HG03045 (cell line): ENCODE results near the gene TSTD2.
"Not testable (repeated sequence)": the region's sequence is repeated elsewhere in the genome, so short reads cannot be mapped to it uniquely, and the experiment has no call there.

Source experiments
- ATAC-seq: cut with Tn5 transposase; IDR thresholded peaks from one replicate; pipeline ENCODE4 v1.9.1; 2021; ENCODE audit warnings: mild to moderate bottlenecking, moderate library complexity; ENCODE audit not compliant: unreplicated experiment

TSTD2 gene

DNA sequence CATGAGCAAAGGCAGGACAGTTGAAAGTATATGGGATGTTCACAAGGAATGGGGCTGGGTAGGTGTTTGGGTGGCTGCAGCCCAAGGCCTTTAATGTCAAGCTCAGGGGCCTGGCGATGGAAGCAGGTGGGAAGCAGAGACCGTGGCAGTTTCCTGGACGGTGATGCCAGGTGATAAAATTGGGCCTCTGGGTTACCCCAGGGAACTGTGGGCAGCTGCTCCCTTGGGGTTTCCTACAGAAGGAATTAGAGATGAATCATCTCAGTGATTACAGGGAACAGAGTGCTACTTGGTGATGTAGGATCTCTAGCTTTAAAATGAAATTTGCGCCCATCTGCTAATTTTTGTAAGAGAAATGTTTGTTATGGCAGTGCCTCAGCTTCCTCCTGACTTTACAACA, 39.2 kb downstream of the TSTD2 start:
- no peak for ATAC-seq

DNA sequence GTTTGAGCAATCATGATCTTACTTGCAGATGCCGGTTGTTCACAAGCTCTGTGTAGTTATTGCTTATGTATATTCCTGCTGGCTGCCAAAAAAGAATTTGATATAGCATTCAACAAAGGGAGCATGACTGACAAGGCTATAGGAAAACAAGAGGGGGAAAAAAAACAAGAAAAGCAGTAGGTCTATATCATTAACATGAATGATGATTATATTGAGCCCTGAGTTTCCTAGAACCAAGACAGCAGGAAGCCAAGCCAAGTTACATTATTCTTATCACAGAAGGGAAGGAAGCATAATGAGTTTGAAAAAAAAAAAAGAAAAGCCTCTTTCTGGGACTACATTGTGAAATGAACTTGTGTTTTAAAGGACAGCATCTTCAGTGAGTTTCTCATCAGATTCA, 41.0 kb downstream of the TSTD2 start:
- ATAC-seq: no peak

DNA sequence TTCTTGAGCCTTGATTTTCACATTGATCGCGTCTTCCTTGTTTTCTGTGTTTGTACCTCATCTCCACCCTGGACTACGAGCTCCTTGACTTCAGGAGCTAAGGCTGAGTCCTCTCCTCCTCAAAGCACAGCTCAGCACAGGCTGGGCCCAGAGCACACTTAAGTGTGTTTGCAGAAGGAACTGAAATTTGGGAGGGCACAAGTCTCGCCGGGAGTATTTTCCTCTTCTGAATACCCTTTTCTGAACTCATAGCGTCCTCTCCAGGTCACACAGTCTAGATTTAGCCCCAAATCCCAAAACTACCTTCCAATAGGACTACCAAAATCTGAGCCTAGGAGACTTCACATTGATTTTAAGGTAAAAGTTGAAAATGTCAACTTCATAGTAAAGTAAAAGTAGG, 41.6 kb downstream of the TSTD2 start:
- no peak for ATAC-seq

DNA sequence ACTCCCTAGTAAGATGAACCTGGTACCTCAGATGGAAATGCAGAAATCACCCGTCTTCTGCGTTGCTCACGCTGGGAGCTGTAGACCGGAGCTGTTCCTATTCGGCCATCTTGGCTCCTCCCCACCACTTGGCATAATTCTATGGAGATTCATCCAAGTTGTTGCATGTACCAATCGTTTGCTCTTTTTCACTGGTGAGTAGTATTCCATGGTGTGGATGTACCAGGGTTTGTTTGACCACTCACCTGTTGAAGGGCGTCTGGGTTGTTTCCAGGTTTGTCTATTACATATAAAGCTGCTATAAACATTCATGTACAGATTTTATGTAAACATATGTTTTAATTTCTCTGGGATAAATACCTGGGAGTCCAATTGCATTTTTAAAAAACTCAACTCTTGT, 46.3 kb downstream of the TSTD2 start:
- ATAC-seq: not testable (repeated sequence)

DNA sequence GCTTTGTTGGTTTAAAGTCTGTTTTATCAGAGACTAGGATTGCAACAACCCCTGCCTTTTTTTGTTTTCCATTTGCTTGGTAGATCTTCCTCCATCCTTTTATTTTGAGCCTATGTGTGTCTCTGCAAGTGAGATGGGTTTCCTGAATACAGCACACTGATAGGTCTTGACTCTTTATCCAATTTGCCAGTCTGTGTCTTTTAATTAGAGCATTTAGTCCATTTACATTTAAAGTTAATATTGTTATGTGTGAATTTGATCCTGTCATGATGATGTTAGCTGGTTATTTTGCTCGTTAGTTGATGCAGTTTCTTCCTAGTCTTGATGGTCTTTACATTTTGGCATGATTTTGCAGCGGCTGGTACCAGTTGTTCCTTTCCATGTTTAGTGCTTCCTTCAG, 48.4 kb downstream of the TSTD2 start:
- ATAC-seq: not testable (repeated sequence)

DNA sequence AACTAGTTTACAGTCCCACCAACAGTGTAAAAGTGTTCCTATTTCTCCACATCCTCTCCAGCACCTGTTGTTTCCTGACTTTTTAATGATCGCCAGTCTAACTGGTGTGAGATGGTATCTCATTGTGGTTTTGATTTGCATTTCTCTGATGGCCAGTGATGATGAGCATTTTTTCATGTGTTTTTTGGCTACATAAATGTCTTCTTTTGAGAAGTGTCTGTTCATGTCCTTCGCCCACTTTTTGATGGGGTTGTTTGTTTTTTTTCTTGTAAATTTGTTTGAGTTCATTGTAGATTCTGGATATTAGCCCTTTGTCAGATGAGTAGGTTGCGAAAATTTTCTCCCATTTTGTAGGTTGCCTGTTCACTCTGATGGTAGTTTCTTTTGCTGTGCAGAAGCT, 51.6 kb downstream of the TSTD2 start:
- not testable (repeated sequence) for ATAC-seq

DNA sequence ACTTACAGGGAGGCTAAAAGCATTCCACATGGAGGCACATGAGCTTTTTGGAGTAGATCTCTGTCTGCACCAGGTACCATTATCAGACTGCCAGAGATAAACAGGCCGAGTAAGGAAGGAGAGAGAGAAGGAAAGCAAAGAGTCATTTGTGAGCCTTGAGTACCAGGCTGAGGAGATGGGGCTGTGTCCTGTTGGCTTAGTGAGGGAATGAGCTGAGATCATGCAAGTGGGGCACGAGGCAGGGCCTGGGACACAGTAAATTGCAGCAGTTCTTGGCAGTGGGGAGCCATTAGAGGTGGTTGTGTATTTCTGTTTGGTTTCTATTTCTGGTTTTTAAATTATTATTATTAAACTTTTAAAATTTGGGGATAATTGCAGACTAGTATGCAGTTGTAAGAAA, 53.3 kb downstream of the TSTD2 start:
- ATAC-seq: no peak

DNA sequence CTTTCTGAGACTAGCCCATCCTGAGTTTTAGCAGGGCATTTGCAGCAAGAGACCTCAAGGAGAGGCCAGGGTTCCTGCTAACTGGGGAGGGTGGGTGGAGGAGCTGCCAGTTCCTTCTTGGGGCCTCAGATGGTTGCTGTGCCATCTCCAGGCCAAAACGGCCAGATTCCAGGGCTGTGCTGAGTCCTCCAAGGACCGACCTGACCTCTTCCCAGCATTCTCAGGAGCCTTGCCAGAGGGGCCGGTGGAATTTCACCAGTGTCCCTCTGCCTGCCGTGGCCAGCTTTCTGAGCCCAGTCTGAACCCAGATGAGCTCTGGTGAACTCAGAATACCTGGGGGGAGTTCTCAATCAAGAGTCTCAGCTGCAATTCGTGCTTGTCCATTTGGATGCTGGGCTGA, 54.3 kb downstream of the TSTD2 start:
- ATAC-seq: no peak

DNA sequence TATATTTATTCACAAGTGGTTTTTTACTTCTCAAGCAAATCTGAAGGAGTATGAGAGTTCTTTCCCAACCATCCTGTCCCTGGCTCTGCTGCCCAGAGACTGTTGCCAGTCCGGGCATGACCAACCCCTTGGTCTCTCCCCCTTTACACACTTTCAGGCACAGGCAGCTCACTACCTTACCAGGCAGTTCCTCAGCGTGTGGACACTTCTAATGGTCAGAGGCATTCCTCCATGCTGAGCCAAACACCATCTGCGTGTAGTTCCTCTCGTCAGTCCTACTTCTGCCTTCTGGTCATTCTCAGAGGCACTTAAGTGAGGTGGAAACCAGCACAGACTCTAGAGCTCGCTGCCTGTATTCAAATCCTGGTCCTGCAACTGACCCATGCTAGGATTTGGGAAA, 56.1 kb downstream of the TSTD2 start:
- no peak for ATAC-seq

DNA sequence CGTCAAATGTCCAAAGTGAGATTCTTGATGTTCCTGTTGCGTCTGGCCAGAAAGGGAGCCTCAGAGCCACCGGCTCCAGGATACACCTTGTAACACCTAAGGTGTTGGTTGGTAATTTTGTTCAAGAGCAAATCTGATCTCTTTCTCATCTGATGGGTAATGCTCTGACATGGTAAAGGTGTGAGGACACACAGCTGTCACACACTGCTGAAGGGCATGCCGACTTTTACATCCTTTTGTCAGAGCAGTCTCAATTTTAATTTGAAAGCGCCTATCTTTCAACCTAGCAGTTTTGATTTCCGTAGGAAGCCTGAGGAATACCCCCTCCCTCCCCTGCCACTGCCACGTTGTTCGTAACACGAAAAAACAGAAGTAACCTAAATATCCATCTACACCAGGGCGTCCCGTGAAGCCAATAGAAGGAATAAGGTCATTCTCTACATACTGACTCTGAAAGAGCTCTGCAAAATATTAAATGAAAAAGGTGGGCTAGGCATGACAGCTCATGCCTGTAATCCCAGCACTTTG, 57.4 kb downstream of the TSTD2 start:
- no peak for ATAC-seq

DNA sequence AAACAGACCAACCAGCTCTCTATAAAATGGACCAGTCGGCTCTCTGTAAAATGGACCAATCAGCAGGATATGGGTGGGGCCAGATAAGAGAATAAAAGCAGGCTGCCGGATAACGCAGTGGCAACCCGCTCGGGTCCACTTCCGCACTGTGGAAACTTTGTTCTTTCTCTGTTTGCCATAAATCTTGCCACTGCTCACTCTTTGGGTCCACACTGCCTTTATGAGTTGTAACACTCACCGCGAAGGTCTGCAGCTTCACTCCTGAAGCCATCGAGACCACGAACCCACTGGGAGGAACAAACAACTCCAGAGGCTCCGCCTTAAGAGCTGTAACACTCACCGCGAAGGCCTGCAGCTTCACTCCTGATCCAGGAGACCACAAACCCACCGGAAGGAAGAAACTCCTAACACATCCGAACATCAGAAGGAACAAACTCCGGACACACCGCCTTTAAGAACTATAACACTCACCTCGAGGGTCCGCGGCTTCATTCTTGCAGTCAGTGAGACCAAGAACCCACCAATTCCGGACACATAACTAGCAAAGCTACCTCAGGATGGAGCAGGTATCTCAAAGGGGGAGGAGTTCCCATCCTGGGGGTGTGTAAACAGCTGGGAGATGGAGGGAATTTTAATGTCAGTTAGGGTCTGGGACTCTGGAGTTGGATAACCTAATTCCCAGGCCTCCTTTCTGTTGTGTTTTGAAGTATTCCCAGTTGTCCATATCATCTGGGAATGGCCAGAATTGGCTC, 58.1 kb downstream of the TSTD2 start:
- ATAC-seq: not testable (repeated sequence)

DNA sequence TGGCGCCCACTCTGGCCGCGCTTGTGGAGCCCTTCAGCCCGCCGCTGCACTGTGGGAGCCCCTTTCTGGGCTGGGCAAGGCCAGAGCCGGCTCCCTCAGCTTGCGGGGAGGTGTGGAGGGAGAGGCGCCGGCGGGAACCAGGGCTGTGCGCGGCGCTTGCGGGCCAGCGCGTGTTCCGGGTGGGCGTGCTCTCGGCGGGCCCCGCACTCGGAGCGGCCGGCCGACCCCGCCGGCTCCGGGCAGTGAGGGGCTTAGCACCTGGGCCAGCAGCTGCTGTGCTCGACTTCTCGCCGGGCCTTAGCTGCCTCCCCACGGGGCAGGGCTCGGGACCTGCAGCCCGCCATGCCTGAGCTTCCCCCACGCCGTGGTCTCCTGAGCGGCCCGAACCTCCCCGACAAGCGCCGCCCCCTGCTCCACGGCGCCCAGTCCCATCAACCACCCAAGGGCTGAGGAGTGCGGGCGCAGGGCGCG, 59.0 kb downstream of the TSTD2 start:
- ATAC-seq: not testable (repeated sequence)

DNA sequence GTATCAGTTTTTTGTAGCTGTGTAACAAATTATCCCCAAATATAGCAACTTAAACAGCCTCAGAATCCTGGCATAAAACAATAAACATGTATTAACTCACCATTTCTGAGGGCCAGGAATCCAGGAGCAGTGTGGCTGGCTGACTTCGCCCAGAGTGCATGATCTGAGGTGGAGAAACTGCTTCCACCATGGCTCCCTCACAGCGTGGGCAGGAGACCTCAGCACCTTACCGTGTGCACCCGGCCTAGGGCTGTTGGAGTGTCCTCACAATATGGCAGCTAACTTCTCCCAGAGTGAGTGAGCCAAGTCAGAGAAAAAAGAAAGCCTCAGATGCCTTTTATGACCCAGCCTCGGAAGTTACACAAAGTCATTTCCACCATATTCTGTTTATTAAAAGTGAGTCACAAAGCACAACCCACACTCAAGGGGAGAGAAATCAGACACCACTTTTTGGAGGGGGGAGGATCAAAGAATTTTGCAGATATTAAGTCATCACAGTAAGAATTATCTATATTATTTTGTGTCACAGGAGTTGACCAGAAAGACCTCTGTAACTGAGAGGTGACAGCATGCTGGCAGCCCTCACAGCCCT, 59.6 kb downstream of the TSTD2 start:
- no peak for ATAC-seq

DNA sequence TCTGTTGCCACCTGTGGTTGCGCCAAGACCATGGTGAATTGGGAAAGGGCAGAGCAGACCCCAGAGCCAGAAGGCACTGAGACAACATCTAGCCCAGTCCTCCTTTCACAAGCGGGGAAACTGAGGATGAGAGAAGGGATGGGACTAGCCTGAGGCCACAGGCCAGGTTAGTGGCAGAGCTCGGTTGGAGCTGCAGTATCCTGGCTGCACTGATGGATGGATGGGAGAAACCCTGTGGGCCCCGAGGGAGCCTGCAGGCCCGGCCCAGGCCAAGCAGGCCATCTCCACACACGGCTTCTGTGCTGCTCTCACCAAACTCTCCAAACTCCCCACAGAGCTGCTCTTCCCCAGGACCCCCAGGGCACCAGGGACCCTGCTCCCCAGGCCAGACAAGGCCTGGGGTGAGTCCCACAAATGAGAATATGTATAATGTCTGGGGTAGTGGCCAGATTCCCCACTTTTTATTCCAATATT, 60.2 kb downstream of the TSTD2 start:
- no peak for ATAC-seq

DNA sequence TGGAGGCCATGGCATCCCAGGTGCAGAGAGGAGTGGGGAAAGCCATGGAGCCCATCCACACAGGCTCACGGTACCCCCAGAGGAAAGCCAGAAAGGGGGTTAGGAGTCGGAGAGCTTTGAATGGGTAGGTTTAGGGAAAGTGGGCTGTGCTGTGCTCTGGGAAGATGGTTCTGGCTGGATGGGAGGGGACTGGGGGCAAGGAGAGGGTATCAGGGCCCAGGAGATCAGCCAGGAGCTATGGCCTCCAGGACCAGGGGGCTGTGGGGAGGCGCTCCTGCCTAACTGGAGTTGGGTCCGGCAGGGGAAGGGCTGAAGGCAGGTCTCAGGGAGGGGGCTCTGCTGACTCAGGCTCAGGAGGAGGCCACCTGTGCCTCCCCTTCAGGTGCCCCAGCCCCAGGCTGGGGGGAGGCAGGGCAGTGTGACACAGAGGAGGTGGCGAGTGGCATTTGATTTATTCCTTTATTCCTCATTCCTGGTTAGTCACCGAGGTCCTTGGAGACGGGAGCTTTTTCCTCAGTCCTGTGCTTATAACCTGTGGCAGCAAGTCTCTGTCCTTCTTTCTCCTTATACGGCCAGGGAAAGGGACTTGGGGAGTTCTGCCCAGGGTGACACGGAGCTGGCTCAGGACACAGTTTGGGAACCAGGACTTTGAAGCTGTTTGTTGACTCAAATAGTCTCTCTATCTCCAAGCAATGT, 60.8 kb downstream of the TSTD2 start:
- ATAC-seq: no peak

DNA sequence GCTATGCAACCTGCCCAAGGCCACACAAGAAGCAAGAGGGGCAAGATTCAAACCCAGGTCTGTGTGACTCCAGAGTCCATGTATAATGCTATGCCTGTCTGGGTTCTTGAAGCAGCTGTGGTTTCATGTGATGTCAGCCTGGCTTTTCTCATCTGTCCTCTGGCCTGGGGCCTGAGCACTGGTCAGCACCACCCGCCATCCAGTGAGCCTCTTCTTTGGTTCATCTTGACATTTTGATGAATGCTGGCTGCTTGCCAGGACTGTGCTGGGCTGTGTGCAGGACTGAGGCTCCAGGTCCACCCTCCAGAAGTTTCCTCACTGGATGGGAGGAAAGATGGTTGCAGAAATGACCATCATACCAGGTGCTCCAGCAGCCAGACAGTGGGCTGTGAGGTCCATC, 61.5 kb downstream of the TSTD2 start:
- no peak for ATAC-seq

DNA sequence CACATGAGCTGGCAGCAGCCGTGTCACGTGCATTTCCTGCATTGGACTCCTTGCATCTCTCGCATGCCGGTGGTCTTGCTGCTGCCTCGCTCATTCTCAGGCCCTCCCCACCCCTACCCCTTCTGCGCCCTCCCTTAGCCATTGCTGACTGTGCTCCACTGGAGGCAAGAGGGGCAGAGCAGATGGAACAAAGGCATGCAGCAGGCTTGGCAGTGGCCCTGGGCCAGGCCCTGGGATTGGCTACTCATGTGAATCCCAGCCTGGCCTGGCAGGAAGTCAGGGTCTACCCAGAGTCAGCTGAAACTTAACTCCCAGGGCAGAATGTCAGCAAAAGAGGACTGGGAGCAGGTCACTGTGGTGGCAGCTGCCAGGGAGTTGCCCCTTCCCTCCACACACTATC, 62.3 kb downstream of the TSTD2 start:
- no peak for ATAC-seq

DNA sequence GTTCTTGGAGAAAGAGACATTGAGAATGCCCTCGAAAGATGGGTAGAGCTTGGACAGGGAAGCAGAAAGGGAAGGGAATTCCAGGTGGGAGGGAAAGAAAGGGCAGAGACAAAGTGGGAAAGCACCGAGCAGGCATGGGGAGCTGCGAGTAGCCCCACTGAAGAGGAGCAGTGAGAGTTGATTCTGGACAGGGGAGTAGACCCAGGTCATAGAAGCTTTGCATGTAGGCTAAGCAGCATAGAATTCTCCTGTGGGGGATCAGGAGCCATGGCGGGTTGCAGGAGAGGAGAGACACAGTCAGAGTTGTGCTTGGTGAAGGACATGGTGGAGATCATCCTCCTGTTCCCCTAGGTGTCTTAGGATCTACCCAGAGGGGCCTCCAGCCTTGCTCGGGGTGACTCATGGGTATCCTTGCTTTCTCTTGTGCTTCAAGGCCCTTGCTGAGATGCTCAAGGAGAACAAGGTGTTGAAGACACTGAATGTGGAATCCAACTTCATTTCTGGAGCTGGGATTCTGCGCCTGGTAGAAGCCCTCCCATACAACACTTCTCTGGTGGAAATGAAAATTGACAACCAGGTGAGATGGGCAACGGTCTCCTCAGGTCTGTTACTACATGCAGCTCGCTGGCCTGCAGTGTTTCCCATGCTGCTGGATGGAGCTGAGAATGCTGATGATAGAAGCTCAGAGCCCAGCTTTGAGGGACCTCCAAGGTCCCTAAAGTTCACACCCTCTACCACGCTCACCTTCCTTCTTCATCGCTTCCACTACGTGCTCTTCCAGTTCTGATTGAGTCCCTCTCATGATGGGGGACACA, 64.5 kb downstream of the TSTD2 start:
- ATAC-seq: no peak

DNA sequence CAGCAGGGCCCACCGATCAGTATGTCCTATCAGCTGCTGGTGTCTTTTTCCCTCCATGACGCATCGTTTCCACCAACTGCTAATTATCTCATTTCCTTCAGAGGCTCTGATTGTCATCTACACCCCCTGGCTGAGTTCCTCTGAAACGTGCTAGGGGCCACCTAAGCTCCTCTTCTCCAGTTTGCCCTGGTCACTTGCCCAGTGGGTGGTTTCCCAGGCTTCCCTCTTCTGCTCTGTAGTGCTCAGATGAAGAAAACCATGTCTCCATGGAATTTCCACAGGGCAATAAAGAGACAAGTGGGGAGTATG, 65.3 kb downstream of the TSTD2 start:
- no peak for ATAC-seq

DNA sequence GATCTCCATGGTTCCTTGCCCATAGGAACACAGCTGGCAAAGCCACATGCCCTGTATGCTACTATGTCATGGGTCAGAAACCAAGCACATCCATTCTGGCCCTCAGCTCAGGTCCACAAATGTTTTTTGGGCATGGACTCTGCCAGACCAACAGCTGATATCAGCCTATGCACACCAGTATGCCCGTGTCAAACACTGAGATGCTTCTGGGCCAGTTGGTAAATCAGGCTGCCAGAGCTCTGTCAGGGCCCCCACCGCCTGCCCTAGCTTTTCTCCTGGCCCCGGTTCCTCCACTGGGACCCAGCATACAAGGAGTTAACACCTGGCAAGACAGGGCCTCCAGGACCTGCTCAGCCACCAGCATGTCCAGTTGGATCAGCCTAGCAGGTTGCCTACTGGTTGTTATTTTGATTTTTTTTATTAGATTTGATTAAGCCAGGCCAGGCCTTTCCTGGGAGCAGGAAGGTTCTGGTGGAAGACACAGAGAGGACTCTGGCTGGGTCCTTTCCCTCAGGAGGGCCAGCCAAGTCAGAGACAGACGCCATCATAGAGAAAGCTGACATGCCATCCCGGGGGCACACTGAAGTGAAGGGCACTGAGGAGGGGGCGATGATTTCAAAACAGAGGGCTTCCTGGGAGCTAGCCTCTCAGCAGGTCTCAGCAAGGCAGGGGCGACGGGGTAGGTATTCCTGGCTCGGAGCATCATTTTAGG, 65.8 kb downstream of the TSTD2 start:
- ATAC-seq: no peak
